Stimulated activated CD4-positive, alpha-beta T cell treated with anti-CD3 and anti-CD28 coated beads, Interleukin-4, amount 100 ng/mL, for 48 hours (primary cell): ENCODE results near the gene TMEM125.

Experiments
- DNase-seq, 2 donors: peaks; one replicate each; pipeline ENCODE4 v3.0.0-alpha.2; 2020; ENCODE audit warnings: low read depth in 2 of 2

Gene TMEM125

DNA sequence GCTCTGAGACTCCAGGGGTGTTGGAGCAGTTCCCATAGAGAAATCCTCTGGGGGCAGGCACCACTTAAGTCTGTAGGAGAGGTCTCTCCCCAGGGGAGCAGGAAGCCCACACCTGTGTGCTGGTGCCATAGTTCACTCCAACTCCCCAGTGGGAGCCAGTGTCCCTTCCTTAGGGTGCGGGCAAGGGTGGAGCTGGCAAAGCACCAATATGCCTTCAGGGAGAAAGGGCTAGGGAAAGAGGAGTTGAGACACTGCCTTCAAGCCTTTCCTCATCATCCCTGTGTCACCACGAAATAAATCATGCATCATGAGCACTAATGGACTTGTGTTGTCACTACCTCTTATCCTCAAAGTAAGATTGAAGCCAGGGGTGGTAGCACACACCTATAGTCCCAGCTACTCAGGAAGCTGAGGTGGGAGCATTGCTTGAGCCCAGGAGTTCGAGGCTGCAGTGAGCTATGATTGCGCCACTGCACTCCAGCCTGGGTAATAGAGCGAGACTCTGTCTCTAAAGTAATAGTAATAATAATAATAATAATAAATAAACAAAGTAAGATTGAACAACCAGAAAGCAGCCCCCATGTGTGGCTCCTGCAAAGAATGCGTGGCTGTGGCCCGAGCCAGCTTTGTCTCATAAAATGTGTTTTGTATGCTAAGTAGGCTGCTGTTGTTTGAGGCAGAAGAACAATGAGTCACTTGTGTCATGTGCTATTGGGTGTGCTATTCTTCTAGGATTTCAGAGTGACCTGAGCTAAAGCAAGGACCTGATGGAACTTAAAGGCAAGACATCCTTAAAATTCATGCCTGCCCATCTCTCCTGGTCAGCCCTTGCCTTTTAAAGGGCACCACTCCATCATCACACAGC is 24.3 kb downstream of the TMEM125 start:
- no peak for DNase-seq

GRCh38 chr1:43294761-43295160 is 25.0 kb downstream of the TMEM125 start:
- no peak for DNase-seq

GRCh38 chr1:43296207-43296606 is 26.4 kb downstream of the TMEM125 start:
- DNase-seq: no peak

GRCh38 chr1:43298055-43298454 is 28.3 kb downstream of the TMEM125 start:
- DNase-seq: no peak

- DNase-seq: no peak
Measured at GRCh38 chr1:43299101-43299500, 29.3 kb downstream of the TMEM125 start.

- DNase-seq: no peak
Measured at GRCh38 chr1:43300378-43301094, 30.8 kb downstream of the TMEM125 start, which contains the start of gene TIE1. Gene TIE1 (plus strand): TSS chr1:43300982. CDS start chr1:43301072, 90 bp downstream.

DNA sequence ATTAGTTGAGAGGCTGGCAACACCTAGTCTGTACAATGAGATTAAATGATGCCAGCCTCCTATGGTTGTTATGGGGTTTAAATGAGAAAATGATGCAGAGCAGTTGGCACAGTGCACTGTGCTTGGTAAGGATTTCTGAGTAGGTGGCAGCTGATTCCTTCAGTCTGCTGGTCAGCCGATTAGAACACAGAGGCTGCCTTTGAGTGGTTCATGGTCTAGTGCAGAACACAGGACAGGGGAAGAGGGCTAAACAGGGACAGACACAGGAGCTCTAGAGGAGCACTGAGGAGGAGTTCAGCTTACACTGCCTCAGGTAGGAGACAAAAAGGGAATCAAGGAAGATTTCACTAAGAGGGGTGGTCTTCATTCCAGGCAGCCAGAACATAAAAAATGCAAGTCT is 32.4 kb downstream of the TMEM125 start:
- no peak for DNase-seq

DNA sequence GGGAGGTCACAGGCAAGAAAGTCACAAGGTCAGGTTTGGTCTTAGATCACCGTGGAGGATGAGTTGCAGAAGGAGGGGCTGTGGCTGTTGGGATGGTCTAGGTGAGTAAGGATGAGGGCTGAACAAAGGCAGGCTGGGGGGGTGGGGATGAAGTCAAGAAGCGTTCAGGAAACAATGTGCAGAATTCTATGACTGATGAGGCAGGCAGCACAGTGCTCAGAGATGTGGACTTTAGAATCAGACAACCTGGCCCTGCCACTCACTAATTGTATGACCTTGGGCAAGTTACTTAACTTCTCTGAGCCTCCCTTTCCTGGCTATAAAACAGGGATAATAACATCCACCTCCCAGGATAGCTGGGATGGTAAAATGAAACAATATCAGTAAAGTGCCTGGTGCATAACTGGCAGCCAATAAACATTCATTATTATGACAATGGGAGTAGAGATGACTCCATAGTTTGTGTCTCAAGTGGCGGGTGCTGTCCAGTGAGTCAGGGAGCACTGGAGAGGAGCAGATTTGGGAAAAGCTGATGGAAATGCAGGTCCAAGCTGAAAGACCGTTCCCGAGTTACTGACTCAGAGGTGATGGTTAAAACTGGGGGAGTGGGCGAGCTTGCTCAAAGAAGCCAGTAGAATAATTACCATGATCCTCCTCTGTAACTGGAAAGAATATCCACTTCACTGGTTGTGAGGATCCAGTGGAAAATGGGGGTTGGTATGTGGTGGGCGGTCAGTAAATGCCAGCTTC is 33.1 kb downstream of the TMEM125 start:
- DNase-seq: no peak

- DNase-seq: no peak
Measured at GRCh38 chr1:43303471-43304313, 33.9 kb downstream of the TMEM125 start.

GRCh38 chr1:43304314-43304681 is 34.5 kb downstream of the TMEM125 start:
- no peak for DNase-seq

GRCh38 chr1:43304771-43305300 is 35.1 kb downstream of the TMEM125 start:
- DNase-seq: no peak

DNA sequence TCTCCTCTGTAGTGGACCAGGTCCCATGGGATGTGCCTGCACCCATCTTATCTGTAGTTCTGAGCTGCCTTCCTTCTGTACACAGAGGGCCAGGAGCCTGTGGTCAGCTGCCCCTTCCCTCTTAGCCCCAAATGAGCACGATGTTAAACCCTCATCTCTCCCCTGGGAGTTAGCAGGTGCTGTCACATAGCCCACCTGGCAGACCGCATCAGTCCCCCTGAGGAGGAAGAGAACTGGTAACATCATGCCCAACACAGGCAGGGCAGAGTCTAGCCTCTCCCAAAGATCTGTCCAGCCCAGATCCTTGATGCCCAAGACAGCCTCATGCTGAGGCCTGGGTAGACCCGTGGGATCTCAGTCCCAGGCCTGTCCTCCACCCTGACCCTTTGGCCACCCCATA is 35.7 kb downstream of the TMEM125 start:
- no peak for DNase-seq

DNA sequence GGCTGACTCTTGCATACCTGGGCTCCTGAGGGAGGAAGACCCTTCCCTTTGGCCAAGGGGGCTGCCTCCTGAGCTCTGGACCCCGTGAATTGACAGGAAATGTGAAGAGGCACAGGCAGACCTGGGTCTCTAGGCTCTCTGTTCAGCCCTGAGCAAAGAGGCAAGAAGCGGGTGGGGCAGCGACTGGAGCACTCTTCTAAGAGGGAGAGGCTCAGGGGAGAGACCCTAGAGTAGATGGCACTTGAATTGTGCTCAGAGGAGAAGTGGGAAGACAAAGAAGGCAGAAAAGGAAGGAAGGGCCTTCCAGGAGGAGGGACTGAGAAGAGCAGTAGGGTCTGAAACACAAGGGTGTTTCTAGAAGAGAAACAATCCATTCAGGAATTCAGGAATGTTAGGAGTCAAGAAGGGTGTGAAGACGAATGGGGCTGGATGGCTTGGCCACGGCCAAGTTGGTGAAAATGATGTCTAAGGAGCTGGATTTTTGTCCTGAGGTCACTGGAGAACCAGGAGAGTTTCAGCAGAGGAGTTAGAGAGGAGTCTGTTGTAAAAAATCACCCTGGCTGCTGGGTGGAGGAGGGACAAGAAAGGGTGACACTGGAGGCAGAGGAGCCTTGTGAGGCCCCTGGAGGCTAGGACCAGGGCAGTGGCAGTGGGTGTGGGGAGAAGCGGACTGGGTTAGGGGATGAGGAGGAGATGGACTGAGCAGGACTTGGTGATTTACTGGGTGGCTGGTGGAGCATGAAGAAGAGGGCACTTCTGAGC is 36.3 kb downstream of the TMEM125 start:
- no peak for DNase-seq

DNA sequence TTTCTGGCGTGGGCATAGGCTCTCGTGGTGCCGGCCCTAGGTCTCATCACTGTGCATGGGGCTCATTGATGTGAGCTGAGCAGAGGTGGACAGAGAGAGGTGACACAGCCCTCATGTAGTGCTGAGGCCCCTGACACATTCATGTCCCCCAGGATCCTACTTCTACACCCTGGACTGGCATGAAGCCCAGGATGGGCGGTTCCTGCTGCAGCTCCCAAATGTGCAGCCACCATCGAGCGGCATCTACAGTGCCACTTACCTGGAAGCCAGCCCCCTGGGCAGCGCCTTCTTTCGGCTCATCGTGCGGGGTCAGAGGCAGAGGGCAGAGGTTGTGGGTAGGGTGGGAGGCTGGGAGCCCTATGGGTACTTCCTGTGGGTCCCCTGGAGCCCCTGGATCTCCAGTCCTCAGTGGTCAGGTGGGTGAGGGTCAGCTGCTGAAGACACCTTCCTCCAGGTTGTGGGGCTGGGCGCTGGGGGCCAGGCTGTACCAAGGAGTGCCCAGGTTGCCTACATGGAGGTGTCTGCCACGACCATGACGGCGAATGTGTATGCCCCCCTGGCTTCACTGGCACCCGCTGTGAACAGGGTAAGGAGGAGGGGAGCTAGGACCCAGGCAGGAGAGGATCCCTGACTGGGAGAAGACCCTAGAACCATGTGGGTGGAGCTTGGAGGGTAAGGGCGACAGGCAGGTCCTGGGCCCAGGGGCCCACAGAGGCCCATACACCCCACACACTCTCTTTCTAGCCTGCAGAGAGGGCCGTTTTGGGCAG is 37.1 kb downstream of the TMEM125 start:
- DNase-seq: no peak

GRCh38 chr1:43307458-43308158 is 37.8 kb downstream of the TMEM125 start:
- DNase-seq: no peak

GRCh38 chr1:43308635-43309404 is 39.0 kb downstream of the TMEM125 start:
- no peak for DNase-seq

DNA sequence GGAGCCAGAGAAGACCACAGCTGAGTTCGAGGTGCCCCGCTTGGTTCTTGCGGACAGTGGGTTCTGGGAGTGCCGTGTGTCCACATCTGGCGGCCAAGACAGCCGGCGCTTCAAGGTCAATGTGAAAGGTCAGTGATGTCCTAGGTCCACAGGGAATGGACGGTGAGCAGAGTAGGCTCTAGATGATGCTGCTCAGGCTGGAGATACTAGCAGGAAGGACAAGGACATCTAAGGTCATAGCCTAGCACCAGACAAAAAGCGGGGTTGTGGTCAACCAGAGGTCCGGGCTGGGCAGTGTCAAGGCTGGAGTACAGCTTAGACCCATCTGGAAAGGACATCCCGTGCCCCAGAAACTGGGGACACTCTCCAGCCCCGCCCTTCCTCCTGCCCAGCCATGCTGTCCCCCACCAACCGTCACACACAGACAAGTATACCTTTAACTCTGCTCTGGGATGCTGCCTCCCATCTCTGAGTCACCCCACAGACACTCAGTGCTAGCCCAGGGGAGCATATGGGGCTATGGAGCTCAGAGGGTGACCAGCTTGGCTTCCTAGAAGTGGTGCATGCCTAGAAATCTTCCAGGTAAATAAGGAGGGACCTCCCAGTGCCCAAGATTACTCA is 39.7 kb downstream of the TMEM125 start:
- no peak for DNase-seq

DNA sequence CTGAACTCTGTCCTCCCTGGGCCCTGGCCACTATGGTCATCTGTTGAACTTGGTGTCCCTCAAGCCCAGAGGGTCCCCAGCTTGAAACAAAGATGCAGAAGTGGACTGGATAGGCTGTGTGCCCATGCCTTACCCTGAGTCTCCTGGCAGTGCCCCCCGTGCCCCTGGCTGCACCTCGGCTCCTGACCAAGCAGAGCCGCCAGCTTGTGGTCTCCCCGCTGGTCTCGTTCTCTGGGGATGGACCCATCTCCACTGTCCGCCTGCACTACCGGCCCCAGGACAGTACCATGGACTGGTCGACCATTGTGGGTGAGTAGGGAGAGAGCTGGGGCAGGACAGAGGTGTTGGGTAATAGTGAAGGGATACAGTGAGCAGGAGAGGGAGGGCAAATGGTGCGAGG is 41.7 kb downstream of the TMEM125 start:
- no peak for DNase-seq
